Uterus (tissue), 4 donors: ENCODE measurements around the gene ZNF416. TPM values are rescaled to one million over a fixed set of nuclear protein-coding genes. Genes with fewer than 3 reads are reported as not detected.
A peak's percentile ranks its signal among the peaks of the same experiment; 100 is the strongest.

Experiments used
- DNase-seq, 2 donors: peaks; one replicate each; pipeline ENCODE4 v3.0.0-alpha.2; 2019 to 2020
- H3K27ac ChIP-seq, 2 donors: fragments of 200-600 bp; sonication (generic); 1 replicate in 1 of 2; 2 replicates in 1 of 2; pipeline ENCODE4 v1.5.1; 2016 to 2018
- H3K27me3 ChIP-seq, 2 donors: fragments of 200-600 bp; sonication (generic); one replicate each; pipeline ENCODE4 v1.5.1; 2018 to 2019; ENCODE audit warnings: control low read depth in 1 of 2
- H3K36me3 ChIP-seq, 2 donors: fragments of 200-600 bp; sonication (generic); one replicate each; pipeline ENCODE4 v1.5.1; 2019; ENCODE audit warnings: control low read depth in 1 of 2
- H3K4me1 ChIP-seq, 2 donors: fragments of 200-600 bp; sonication (generic); one replicate each; pipeline ENCODE4 v1.5.1; 2018 to 2019; ENCODE audit warnings: control low read depth in 1 of 2
- H3K4me3 ChIP-seq, 2 donors: fragments of 200-600 bp; sonication (generic); 1 replicate in 1 of 2; 2 replicates in 1 of 2; pipeline ENCODE4 v1.5.1; 2018 to 2019; ENCODE audit warnings: mild to moderate bottlenecking in 1 of 2
- H3K9me3 ChIP-seq, 2 donors: fragments of 200-600 bp; sonication (generic); one replicate each; pipeline ENCODE4 v1.5.1; 2019; ENCODE audit warnings: control low read depth in 1 of 2
- POLR2A ChIP-seq, 2 donors: fragments of 450-650 bp; IDR thresholded peaks; one replicate each; pipeline ENCODE4 v1.6.1; 2016; ENCODE audit warnings: antibody characterized with exemption in 2 of 2, mild to moderate bottlenecking in 1 of 2, moderate library complexity in 1 of 2
- intact Hi-C: fragments of 100-400 bp; cut with DNase I; formaldehyde crosslinking; loops from one replicate; pipeline ENCODE4 v1.15.1; 2023; ENCODE audit warnings: low total_unique reads
- total RNA-seq, 4 donors: library from RNA; depleted of rRNA in 3 of 4; stranded (reverse); fragments of >200 nt in 3 of 4; gene quantifications; one replicate each; pipeline versions ENCODE4 v1.1.0 to v1.2.4, GENCODE V29; 2014 to 2023
- TF ChIP-seq, protein P1 (sequence below), 4 experiments: fragments of 200-600 bp in 2 of 4; fragments of 450-650 bp in 2 of 4; sonication (generic) in 2 of 4; IDR thresholded peaks; one replicate each; pipeline ENCODE4 v1.5.1; 2016 to 2019; ENCODE audit warnings: antibody characterized with exemption in 4 of 4, mild to moderate bottlenecking in 2 of 4, moderate library complexity in 1 of 4
- donor health status: DM: yes; HTN: yes; CAD: no.

ZNF416 gene
- total RNA-seq, 4 donors from 2014 or later, result 0.26 to 11.9 (median 5.7) TPM

DNA sequence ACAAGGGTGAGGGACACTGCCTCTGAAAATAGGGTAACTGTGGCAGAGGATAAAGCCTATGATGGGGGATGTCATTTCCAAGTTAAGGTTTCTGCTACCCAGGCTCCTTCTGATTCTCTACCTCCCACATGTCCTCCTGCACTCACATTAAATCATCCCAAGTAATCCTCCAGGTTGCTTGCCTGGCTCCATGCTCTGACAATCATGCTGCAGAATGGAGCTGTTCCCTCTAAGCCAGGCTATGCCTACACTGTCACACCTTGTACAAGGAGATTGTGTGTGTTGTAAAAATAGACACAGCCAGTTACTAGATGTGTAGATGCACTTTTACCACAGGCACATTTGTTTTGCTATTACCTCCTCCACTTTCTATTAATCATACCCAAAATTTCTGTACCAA is 8.0 kb downstream of the ZNF416 start:
- H3K4me3 ChIP-seq, result no peak overlapping the region
- H3K27ac ChIP-seq, result no peak overlapping the region
- no peak for DNase-seq
- no peaks in the 10 kb centered on the region for H3K36me3 ChIP-seq
- intact Hi-C loops, result no loop called here
- H3K4me1 ChIP-seq, result no peaks in the 10 kb centered on the region
- TF ChIP-seq, protein P1, sequence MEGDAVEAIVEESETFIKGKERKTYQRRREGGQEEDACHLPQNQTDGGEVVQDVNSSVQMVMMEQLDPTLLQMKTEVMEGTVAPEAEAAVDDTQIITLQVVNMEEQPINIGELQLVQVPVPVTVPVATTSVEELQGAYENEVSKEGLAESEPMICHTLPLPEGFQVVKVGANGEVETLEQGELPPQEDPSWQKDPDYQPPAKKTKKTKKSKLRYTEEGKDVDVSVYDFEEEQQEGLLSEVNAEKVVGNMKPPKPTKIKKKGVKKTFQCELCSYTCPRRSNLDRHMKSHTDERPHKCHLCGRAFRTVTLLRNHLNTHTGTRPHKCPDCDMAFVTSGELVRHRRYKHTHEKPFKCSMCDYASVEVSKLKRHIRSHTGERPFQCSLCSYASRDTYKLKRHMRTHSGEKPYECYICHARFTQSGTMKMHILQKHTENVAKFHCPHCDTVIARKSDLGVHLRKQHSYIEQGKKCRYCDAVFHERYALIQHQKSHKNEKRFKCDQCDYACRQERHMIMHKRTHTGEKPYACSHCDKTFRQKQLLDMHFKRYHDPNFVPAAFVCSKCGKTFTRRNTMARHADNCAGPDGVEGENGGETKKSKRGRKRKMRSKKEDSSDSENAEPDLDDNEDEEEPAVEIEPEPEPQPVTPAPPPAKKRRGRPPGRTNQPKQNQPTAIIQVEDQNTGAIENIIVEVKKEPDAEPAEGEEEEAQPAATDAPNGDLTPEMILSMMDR (IDR thresholded peaks at IDR 0.05), result no peak
- TF ChIP-seq POLR2A (IDR thresholded peaks at IDR 0.05), result no peak
- no peaks in the 10 kb centered on the region for H3K27me3 ChIP-seq
- peaks cover 0 to 68% of the 10 kb centered on the region in 2 donors for H3K9me3 ChIP-seq

DNA sequence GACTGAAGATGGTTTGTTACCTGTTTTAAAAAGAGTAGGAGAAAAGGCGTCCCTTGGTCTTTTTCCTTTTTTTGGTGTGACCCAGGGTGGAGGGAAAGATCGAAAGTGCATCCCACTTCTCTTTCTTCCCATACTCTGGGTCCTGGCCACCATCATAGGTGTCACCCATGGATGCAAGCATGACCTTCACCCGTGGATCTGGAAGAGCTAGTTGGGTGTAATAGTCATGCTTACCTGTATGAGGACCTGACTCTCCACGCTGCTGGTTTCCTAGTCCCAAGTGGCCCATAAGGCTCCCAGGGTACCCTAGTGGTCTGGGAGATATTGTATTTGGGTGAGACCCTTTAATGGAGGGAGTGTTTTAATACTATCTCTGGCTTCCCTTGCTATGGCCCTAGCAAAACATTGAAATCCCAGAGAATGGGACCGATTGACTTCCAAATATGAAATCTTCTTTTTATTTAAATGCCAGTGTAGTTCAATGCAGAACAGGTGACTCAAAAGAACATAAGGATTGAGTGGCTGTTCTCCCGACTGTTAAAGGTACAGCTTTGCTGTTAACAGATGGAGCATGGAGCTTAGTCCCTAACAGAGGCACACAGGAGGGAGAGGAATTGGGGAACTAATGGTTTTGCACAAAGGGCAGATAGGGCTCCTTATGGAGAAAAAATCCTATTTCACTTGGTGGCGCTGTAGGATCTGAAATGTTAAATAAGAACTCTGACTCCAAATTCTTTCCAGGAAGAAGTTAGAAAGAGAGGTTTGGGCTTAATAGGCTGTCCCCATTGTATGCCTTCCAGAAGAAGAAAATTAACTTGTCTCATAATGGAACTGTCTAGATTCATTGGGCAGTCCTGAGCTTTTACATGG is 12.1 kb downstream of the ZNF416 start:
- intact Hi-C loops, result no loop called here
- H3K4me1 ChIP-seq, result no peaks in the 10 kb centered on the region
- TF ChIP-seq, protein P1 (IDR thresholded peaks at IDR 0.05), result no peak
- no peak for TF ChIP-seq POLR2A (IDR thresholded peaks at IDR 0.05)
- no peaks in the 10 kb centered on the region for H3K27me3 ChIP-seq
- H3K9me3 ChIP-seq, result peaks cover 0 to 39% of the 10 kb centered on the region in 2 donors
- no peaks in the 10 kb centered on the region for H3K36me3 ChIP-seq
- no peak overlapping the region for H3K4me3 ChIP-seq
- H3K27ac ChIP-seq, result no peak overlapping the region
- no peak for DNase-seq

DNA sequence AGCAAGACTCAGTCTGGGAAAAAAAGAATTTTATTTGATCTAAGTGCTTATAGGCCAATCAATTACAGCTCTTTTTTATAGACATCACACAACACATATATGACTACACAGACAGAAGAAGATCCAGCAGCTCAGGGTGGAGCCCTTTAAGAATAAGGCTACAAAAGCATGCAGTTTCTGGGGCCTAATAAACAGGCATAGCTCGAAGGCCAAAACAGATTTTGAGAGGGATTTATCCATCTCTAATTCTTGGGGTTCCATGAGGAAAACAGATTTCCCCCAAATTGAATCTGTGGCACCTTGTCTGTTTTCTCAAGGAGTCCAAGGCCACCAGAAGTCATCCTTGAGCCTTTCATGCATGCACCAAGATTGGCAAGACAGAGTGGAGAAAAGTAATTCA is 15.2 kb downstream of the ZNF416 start:
- no peaks in the 10 kb centered on the region for H3K27me3 ChIP-seq
- TF ChIP-seq, protein P1 (IDR thresholded peaks at IDR 0.05), result no peak
- no peak for TF ChIP-seq POLR2A (IDR thresholded peaks at IDR 0.05)
- H3K4me1 ChIP-seq, result no peaks in the 10 kb centered on the region
- no peaks in the 10 kb centered on the region for H3K36me3 ChIP-seq
- no peak for DNase-seq
- H3K27ac ChIP-seq, result no peak overlapping the region
- H3K4me3 ChIP-seq, result no peak overlapping the region
- H3K9me3 ChIP-seq, result peaks cover 0 to 28% of the 10 kb centered on the region in 2 donors
- intact Hi-C loops, result no loop called here

DNA sequence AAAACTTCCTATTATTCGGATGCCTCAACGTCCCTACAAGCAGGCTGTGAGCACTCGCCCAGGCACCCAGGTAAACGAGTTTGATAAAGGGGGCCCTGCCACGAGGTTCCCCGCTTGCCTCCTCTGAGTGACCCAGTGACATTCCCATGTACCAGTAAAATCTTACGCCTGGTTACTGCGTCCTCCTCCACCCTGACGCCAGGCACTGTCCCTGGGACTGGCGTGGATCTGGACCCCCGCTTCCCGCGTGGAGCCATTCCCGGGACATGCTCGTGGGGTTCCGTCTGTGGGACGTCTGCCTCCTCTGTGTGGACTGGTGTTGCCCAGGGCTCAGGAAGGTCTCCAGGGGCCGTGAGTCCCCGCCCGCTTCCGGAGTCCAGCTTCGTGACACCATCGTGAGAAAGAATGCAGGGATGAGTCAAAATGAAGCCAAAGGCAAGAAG is 18.6 kb downstream of the ZNF416 start:
- no peaks in the 10 kb centered on the region for H3K27me3 ChIP-seq
- TF ChIP-seq POLR2A (IDR thresholded peaks at IDR 0.05), result no peak
- TF ChIP-seq, protein P1 (IDR thresholded peaks at IDR 0.05), result no peak
- DNase-seq, result peak in 1 of 2 donors; percentile 13
- peaks cover 0 to 20% of the 10 kb centered on the region in 2 donors for H3K9me3 ChIP-seq
- no peaks in the 10 kb centered on the region for H3K36me3 ChIP-seq
- peak overlapping the region; percentile 63 to 95 for H3K4me3 ChIP-seq
- H3K4me1 ChIP-seq, result no peaks in the 10 kb centered on the region
- intact Hi-C loops, result no loop called here
- H3K27ac ChIP-seq, result peak overlapping the region; percentile 53 to 59

DNA sequence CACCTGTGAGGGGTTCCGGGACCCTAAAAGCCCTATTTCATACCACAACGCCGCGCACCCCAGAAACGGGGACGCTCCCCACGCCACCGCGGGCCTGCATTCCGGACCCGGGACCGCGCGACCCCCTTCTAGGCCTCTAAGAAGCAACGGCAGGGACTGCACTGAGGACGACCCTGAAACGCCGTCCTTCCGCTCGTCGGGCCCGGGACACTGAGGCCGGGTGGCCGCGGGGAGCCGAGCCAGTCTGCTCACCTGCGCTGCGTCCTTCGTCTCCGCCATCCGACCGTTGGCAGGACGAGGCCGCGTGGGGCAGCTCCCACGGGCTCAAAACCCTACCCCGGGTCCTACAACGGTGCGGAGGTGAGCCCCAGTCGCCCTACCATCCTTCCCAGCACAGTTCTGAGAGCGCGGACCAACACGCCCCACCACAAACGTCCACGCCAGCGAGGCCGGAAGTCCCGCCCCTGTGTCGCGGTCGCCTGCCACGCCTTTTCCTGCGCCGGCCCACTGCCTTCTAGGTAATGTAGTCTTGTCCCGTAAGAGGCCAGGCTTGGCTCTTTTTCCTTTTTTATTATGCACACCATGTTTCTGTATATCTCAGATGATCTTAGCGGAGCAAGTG is 19.2 kb downstream of the ZNF416 start, which contains the start of gene ZNF550:
Gene ZNF550, minus strand, starts transcription at position 460 of the 622 bp plus-strand sequence. Its CDS starts 181 bp downstream, at position 279.
- intact Hi-C loops, result no loop called here

More for the DNA sequence above, 19.2 kb downstream of the ZNF416 start, which contains the start of gene ZNF550:
- TF ChIP-seq, protein P1 (IDR thresholded peaks at IDR 0.05), result no peak
- TF ChIP-seq POLR2A (IDR thresholded peaks at IDR 0.05), result peak in 1 of 2 donors; percentile 30
- peak within 1 kb of the TSS; percentile 53 to 59 for H3K27ac ChIP-seq
- no peaks in the 10 kb centered on the region for H3K27me3 ChIP-seq
- H3K4me3 ChIP-seq, result peak within 1 kb of the TSS; percentile 63 to 95
- H3K36me3 ChIP-seq, result no peaks in the 10 kb centered on the region
- H3K9me3 ChIP-seq, result peaks cover 0 to 22% of the 10 kb centered on the region in 2 donors
- DNase-seq, result peak; percentile 86 to 88
- no peaks in the 10 kb centered on the region for H3K4me1 ChIP-seq
